Measurements from ENCODE around the gene IER3IP1.

Gene IER3IP1

DNA sequence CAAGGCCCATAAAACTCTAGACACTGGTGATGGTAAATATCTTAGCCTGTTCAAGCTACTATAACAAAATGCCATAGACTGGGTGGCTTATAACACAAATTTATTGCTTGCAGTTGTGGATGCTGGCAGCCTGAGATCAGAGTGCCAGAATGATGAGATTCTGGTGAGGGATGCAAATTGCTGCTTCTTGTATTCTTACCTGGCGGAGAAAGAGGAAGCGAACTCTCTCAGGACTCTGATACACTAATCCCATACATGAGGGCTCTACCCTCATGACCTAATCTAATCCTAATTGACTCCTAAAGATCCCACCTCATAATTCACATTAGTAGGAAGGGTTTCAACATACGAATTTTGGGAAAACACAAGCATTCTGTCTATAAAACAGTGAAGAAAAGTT is 4.6 kb upstream of the IER3IP1 start:
- Histone ChIP-seq H3K4me2 (ENCODE audit: low read depth, low read length, poor library complexity, severe bottlenecking) (no peak overlapping the region), H3K79me2 (ENCODE audit: insufficient read depth, low read length) (peaks cover 4% of the 10 kb centered on the region), H3F3A (ENCODE audit: low read depth) (no peaks in the 10 kb centered on the region)

DNA sequence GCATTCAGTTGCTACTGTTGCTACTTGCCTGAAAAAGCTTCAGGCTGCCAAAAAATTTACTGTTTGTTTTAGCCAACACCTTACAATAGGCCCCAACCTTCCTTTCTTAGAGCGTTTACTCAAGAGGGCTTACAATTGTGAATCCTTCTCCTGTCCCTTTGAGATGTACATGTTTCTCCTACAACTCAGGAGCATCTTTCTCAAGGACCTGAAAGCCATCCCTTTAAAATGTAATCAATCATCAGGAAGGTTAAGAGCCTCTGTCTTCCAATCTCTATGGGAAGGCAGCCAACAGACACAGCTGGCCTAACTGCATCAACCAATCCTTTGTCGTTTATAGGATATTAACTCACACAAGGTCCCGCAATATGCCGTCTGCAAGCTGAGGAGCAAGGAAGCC is 3.4 kb upstream of the IER3IP1 start:
- no peaks in the 10 kb centered on the region for H3K27me3 ChIP-seq (ENCODE audit: insufficient read depth, low read length, poor library complexity, severe bottlenecking)
- peaks cover 17% of the 10 kb centered on the region for H3K79me2 ChIP-seq (ENCODE audit: insufficient read depth, low read length)
- H3K9ac ChIP-seq (ENCODE audit: low read depth, low read length, poor library complexity, severe bottlenecking), result no peak overlapping the region
- H3K4me2 ChIP-seq (ENCODE audit: low read depth, low read length, poor library complexity, severe bottlenecking), result no peak overlapping the region
- H3K4me1 ChIP-seq (ENCODE audit: insufficient read depth, low read length, poor library complexity, severe bottlenecking), result peaks cover 7% of the 10 kb centered on the region
- peaks cover 6% of the 10 kb centered on the region; the same call in 1 of the 2 replicates for H3K9me3 ChIP-seq (ENCODE audit: insufficient read depth, low read depth, low read length)
- no peak for TF ChIP-seq EZH2phosphoT487 (IDR thresholded peaks at IDR 0.05; ENCODE audit: borderline replicate concordance)
- TF ChIP-seq CTCF (conservative IDR thresholded peaks at IDR 0.05; ENCODE audit: low read length), result no peak
- peaks cover 14% of the 10 kb centered on the region for H4K20me1 ChIP-seq (ENCODE audit: insufficient read depth, low read length, poor library complexity, severe bottlenecking)
- no peaks in the 10 kb centered on the region for H3K36me3 ChIP-seq (ENCODE audit: insufficient read depth, low read length)
- H3K9me2 ChIP-seq (replicated peaks; ENCODE audit: low read depth, low read length), result no peaks in the 10 kb centered on the region
- H2AFZ ChIP-seq (ENCODE audit: low read length), result no peak overlapping the region
- H3K4me3 ChIP-seq (ENCODE audit: low read length, poor library complexity, severe bottlenecking), result no peak overlapping the region
- H3F3A ChIP-seq (ENCODE audit: low read depth), result no peaks in the 10 kb centered on the region

More for the DNA sequence above, 4.6 kb upstream of the IER3IP1 start:
- Histone ChIP-seq H3K9me2 (replicated peaks; ENCODE audit: low read depth, low read length) (no peaks in the 10 kb centered on the region), H4K20me1 (ENCODE audit: insufficient read depth, low read length, poor library complexity, severe bottlenecking) (peaks cover 3% of the 10 kb centered on the region), H3K4me3 (ENCODE audit: low read length, poor library complexity, severe bottlenecking) (no peak overlapping the region), H3K36me3 (ENCODE audit: insufficient read depth, low read length) (no peaks in the 10 kb centered on the region), H2AFZ (ENCODE audit: low read length) (no peak overlapping the region), H3K9ac (ENCODE audit: low read depth, low read length, poor library complexity, severe bottlenecking) (no peak overlapping the region), H3K4me1 (ENCODE audit: insufficient read depth, low read length, poor library complexity, severe bottlenecking) (no peaks in the 10 kb centered on the region), H3K9me3 (ENCODE audit: insufficient read depth, low read depth, low read length) (peaks cover 12% of the 10 kb centered on the region; the same call in 1 of the 2 replicates), H3K27me3 (ENCODE audit: insufficient read depth, low read length, poor library complexity, severe bottlenecking) (no peaks in the 10 kb centered on the region)
- no peak for TF ChIP-seq EZH2phosphoT487 (IDR thresholded peaks at IDR 0.05; ENCODE audit: borderline replicate concordance)

- Histone ChIP-seq H3K4me1 (ENCODE audit: insufficient read depth, low read length, poor library complexity, severe bottlenecking) (peaks cover 45% of the 10 kb centered on the region), H4K20me1 (ENCODE audit: insufficient read depth, low read length, poor library complexity, severe bottlenecking) (peaks cover 54% of the 10 kb centered on the region), H3K36me3 (ENCODE audit: insufficient read depth, low read length) (no peaks in the 10 kb centered on the region), H3K9me2 (replicated peaks; ENCODE audit: low read depth, low read length) (no peaks in the 10 kb centered on the region), H3K4me3 (ENCODE audit: low read length, poor library complexity, severe bottlenecking) (peak overlapping the region; percentile 92), H3K9me3 (ENCODE audit: insufficient read depth, low read depth, low read length) (no peaks in the 10 kb centered on the region), H3K9ac (ENCODE audit: low read depth, low read length, poor library complexity, severe bottlenecking) (peak overlapping the region; percentile 96), H3K4me2 (ENCODE audit: low read depth, low read length, poor library complexity, severe bottlenecking) (peak overlapping the region; percentile 92), H3F3A (ENCODE audit: low read depth) (no peaks in the 10 kb centered on the region), H2AFZ (ENCODE audit: low read length) (peak overlapping the region; percentile 97), H3K27me3 (ENCODE audit: insufficient read depth, low read length, poor library complexity, severe bottlenecking) (no peaks in the 10 kb centered on the region), H3K79me2 (ENCODE audit: insufficient read depth, low read length) (peaks cover 57% of the 10 kb centered on the region)
- TF ChIP-seq CTCF (conservative IDR thresholded peaks at IDR 0.05; ENCODE audit: low read length) (no peak), EZH2phosphoT487 (IDR thresholded peaks at IDR 0.05; ENCODE audit: borderline replicate concordance) (no peak)
Measured at GRCh38 chr18:47175283-47175897, 774 bp downstream of the IER3IP1 start.

Data from Loucy (cell line).